HepG2 (cell line): ENCODE measurements around the gene FBXW10. TPM values are rescaled to one million over a fixed set of nuclear protein-coding genes. Genes with fewer than 3 reads are reported as not detected.
A peak's percentile ranks its signal among the peaks of the same experiment; 100 is the strongest.
"Not testable (repeated sequence)": the region's sequence is repeated elsewhere in the genome, so short reads cannot be mapped to it uniquely, and the experiment has no call there.

Experiments used
- ATAC-seq: fragments of 200-7000 bp; cut with Tn5 transposase; 3 replicates; pipeline ENCODE4 v1.9.1; 2020; ENCODE audit warnings: mild to moderate bottlenecking, moderate library complexity
- BruUV-seq: library from RNA; stranded (reverse); fragments of 400-500 nt; replicated peaks from 2 replicates; lab custom pipeline; 2021; lab: Mats Ljungman, UMichigan
- CTCF ChIA-PET: fragments of 300-600 bp; formaldehyde crosslinking; extraction: SDS; loops from one replicate; lab custom pipeline; 2021; ENCODE audit warnings: low total read pairs, inconsistent platforms, low intra/inter-chr PET ratio; lab: Yijun Ruan, JAX
- POLR2A ChIA-PET: fragments of 350-600 bp; sonication (Branson Sonifier 250); formaldehyde crosslinking; loops from one replicate; lab custom pipeline; 2020; ENCODE audit warnings: antibody characterized with exemption, inconsistent platforms; lab: Yijun Ruan, JAX
- DNase-seq: peaks from one replicate; pipeline ENCODE4 v3.0.0-alpha.2; 2015; ENCODE audit warnings: low spot score
- FAIRE-seq: peaks from 3 replicates; lab custom pipeline; 2011; peaks lifted over from hg19 to GRCh38; lab: Jason Lieb, UNC
- H2AFZ ChIP-seq: one replicate; pipeline ENCODE4 v1.6.1; 2011; ENCODE audit warnings: low read length, inconsistent platforms
- H3K27ac ChIP-seq: fragments of 300-600 bp; 3 replicates; pipeline ENCODE4 v1.8.0; 2011; ENCODE audit warnings: mixed run types, mild to moderate bottlenecking, mixed read lengths, low read length, inconsistent platforms; ENCODE audit not compliant: insufficient read depth; ENCODE audit errors: extremely low read length
- H3K27me3 ChIP-seq, 2 experiments: fragments of 200-600 bp in 1 of 2; 2 replicates in 1 of 2; 3 replicates in 1 of 2; pipeline versions ENCODE4 v1.6.0 to v1.8.0; 2011; ENCODE audit warnings: low read length in 2 of 2, mild to moderate bottlenecking in 2 of 2, moderate library complexity in 2 of 2, inconsistent platforms in 1 of 2; ENCODE audit not compliant: insufficient read depth in 2 of 2, control insufficient read depth in 1 of 2
- H3K36me3 ChIP-seq, 2 experiments: fragments of 200-600 bp in 1 of 2; replicated peaks in 1 of 2; 2 replicates in 1 of 2; 3 replicates in 1 of 2; pipeline versions ENCODE4 v1.5.1 to v1.8.0; 2011; ENCODE audit warnings: low read length in 2 of 2, inconsistent platforms in 1 of 2; ENCODE audit not compliant: insufficient read depth in 2 of 2, control insufficient read depth in 1 of 2
- H3K4me1 ChIP-seq: 2 replicates; pipeline ENCODE4 v1.5.1; 2012; ENCODE audit warnings: low read length, inconsistent platforms; ENCODE audit not compliant: insufficient read depth
- H3K4me2 ChIP-seq: 2 replicates; pipeline ENCODE4 v1.6.0; 2011; ENCODE audit warnings: low read depth, low read length, inconsistent platforms
- H3K4me3 ChIP-seq, 3 experiments: fragments of 200-600 bp in 1 of 3; sonication (generic), shearing (Covaris generic) in 1 of 3; replicated peaks in 1 of 3; 2 replicates each; pipeline ENCODE4 v1.5.1; 2011 to 2016; ENCODE audit warnings: low read length in 3 of 3, inconsistent platforms in 2 of 3, low read depth in 2 of 3, mild to moderate bottlenecking in 2 of 3, control low read depth in 1 of 3, mixed read lengths in 1 of 3; ENCODE audit not compliant: insufficient read depth in 1 of 3
- H3K79me2 ChIP-seq: one replicate; pipeline ENCODE4 v1.6.1; 2011; ENCODE audit warnings: low read length, inconsistent platforms; ENCODE audit not compliant: insufficient read depth
- H3K9ac ChIP-seq: 2 replicates; pipeline ENCODE4 v1.6.0; 2011; ENCODE audit warnings: mild to moderate bottlenecking, low read depth, low read length, inconsistent platforms; ENCODE audit not compliant: insufficient read depth
- H3K9me3 ChIP-seq: 2 replicates; pipeline ENCODE4 v1.5.1; 2012; ENCODE audit warnings: mild to moderate bottlenecking, low read length
- H4K20me1 ChIP-seq: 2 replicates; pipeline ENCODE4 v1.6.0; 2011; ENCODE audit warnings: inconsistent platforms, mild to moderate bottlenecking, low read length, moderate library complexity; ENCODE audit not compliant: insufficient read depth
- WGBS: methylation state at CpG from one replicate; pipeline ENCODE4 v1.1.6; 2017; ENCODE audit warnings: low lambda C conversion rate; 5-methylcytosine and 5-hydroxymethylcytosine counted together
- in situ Hi-C: cut with HindIII; loops from 2 replicates; pipeline ENCODE4 v1.10.0; 2017; ENCODE audit warnings: low pct_unique_long_range_greater_than_20kb; ENCODE audit not compliant: extremely low pct_ligation_motif_present
- intact Hi-C: fragments of 100-400 bp; cut with micrococcal nuclease; formaldehyde crosslinking; loops from one replicate; pipeline ENCODE4 v1.10.0; 2022; ENCODE audit not compliant: unreplicated experiment
- polyA plus RNA-seq, 8 experiments: library from polyadenylated mRNA; depleted of rRNA in 3 of 8; stranded (reverse) in 7 of 8; unstranded in 1 of 8; fragments of >200 nt; fragmentation: Illumina TruSeq in 4 of 8; extraction: Trizol in 4 of 8; gene quantifications; 2 replicates each; pipeline versions ENCODE4 v1.2.1 to v1.2.3, GENCODE V29; 2011 to 2016; ENCODE audit warnings: low read depth in 4 of 8, missing spikeins in 1 of 8, mixed read lengths in 1 of 8; ENCODE audit not compliant: insufficient read depth in 1 of 8
- total RNA-seq, 5 experiments: library from RNA; depleted of rRNA; stranded (reverse); fragments of >200 nt; fragmentation: Illumina TruSeq; extraction: Trizol; gene quantifications; 2 replicates each; pipeline ENCODE4 v1.2.3, GENCODE V29; 2016; ENCODE audit warnings: low read depth in 1 of 5

FBXW10 gene
- total and polyA plus RNA-seq, 2 of the 13 experiments (the other 11 are each of a cell fraction or from before 2014, with no cell fraction given) = 0.04 to 0.17 TPM

DNA sequence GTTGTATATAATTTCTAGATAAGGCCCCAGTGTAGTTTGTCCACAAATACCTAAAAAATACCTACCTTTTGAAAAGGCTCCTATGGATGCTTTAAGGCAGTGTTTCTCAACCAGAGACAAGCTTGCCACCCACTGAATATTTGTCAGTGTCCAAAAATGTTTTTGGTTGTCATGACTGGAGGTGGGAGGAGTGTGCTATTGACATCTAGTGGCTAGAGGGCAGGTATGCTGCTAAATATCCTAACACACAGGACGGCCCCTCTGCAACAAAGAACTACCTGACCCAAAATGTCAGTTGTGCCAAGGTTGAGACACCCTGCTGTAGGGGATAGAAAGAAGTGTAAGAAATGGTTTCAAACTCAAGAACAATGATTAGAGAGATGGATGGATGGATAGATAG, 47.5 kb downstream of the FBXW10 start:
- H3K9ac ChIP-seq, H3K9me3 ChIP-seq, DNase-seq, H4K20me1 ChIP-seq, H3K79me2 ChIP-seq, H3K4me3 ChIP-seq, H3K27me3 ChIP-seq, H2AFZ ChIP-seq, CTCF ChIA-PET, H3K27ac ChIP-seq, H3K36me3 ChIP-seq, POLR2A ChIA-PET, H3K4me1 ChIP-seq, intact Hi-C loops, H3K4me2 ChIP-seq, in situ Hi-C loops: not testable (repeated sequence)
- BruUV-seq = TSS peak; percentile 26
- 94% methylated on average over 1 of the region's 1 CpG for WGBS
- ATAC-seq (peak; percentile 64), FAIRE-seq (peak; percentile 76)

DNA sequence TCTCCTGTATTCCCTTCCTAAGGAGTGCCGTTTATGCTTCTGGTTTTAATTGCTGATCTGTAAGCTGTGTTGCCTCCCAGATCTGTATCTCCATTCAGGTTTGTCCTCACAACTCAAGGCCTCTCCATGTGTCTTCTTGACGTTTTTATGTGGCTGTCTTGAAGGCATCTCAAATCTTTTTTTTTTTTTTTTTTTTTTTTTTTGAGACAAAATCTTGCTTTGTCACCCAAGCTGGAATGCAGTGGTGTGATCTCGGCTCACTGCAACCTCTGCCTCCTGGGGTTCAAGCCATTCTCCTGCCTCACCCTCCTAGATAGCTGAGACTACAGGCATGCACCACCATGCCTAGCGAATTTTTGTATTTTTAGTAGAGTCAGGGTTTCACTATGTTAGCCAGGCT, 51.0 kb downstream of the FBXW10 start:
- H2AFZ ChIP-seq, FAIRE-seq, in situ Hi-C loops, H3K27me3 ChIP-seq, H3K9me3 ChIP-seq, BruUV-seq, DNase-seq, H3K36me3 ChIP-seq, H3K79me2 ChIP-seq, intact Hi-C loops, CTCF ChIA-PET, POLR2A ChIA-PET, H3K27ac ChIP-seq, H4K20me1 ChIP-seq, ATAC-seq, H3K4me3 ChIP-seq, H3K4me2 ChIP-seq, H3K4me1 ChIP-seq, H3K9ac ChIP-seq: not testable (repeated sequence)
- WGBS = 94% methylated on average over 4 of the region's 4 CpGs

- BruUV-seq, FAIRE-seq, CTCF ChIA-PET: not testable (repeated sequence)
Observed at GRCh38 chr17:18796887-18797286, 53.0 kb downstream of the FBXW10 start.

DNA sequence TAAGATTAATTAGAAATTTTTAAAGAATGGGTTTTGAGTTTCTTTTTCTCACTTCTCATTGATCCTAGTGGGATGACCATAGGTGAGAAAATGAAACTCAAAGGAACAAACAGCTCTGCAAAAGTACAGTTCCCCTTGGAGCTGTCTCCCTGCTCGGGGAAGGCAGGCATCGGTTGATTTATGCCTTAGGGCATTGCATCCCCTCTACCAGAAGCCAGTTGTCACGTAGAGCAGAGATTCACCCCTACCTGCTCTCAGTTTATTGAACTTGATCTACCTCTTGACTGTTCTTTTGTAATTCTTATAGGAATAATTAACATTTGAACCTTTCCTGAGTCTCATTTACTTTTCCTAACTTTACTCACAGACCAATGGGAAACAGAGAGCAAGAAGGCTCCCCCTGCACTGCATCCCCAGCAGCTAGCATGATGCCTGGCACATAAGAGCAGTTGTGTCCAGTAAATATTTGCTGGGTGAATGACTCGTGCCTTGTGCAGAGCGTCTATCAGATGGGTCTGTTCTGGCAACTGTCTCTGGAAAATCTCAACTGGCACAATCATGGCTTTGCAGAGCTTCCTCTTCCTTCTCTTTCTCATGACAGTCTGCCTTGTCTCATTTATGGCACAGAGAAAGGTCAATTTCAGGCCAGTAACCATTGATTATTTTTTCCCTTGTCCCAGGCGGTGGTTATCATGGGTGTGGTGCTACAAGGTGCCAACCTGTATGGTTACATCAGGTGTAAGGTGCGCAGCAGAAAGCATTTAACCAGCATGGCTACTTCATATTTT, 59.8 kb downstream of the FBXW10 start:
- H3K27me3 ChIP-seq, H3K36me3 ChIP-seq, FAIRE-seq, DNase-seq, H3K4me3 ChIP-seq, POLR2A ChIA-PET, H2AFZ ChIP-seq, H3K9me3 ChIP-seq, H3K27ac ChIP-seq, H3K4me1 ChIP-seq, H3K4me2 ChIP-seq, H3K9ac ChIP-seq, H4K20me1 ChIP-seq, in situ Hi-C loops, ATAC-seq, CTCF ChIA-PET, H3K79me2 ChIP-seq, BruUV-seq, intact Hi-C loops: not testable (repeated sequence)
- 98% methylated on average over 6 of the region's 7 CpGs for WGBS

More at GRCh38 chr17:18796887-18797286, 53.0 kb downstream of the FBXW10 start:
- POLR2A ChIA-PET, H3K9ac ChIP-seq, ATAC-seq, H3K4me1 ChIP-seq, in situ Hi-C loops, H3K4me3 ChIP-seq, H3K36me3 ChIP-seq, H3K9me3 ChIP-seq, intact Hi-C loops, H3K79me2 ChIP-seq, H3K27ac ChIP-seq, DNase-seq, H3K27me3 ChIP-seq, H4K20me1 ChIP-seq, H2AFZ ChIP-seq, H3K4me2 ChIP-seq: not testable (repeated sequence)
